ENCODE data around the gene C19orf47.
A peak's percentile ranks its signal among the peaks of the same experiment; 100 is the strongest.

C19orf47 gene

GRCh38 chr19:40278361-40279035 is 69.7 kb downstream of the C19orf47 start:
- no peaks in the 10 kb centered on the region for H3K9me3 ChIP-seq
- peaks cover 8% of the 10 kb centered on the region for H3K36me3 ChIP-seq
- no peak overlapping the region for H3K4me3 ChIP-seq (ENCODE audit: low read depth in 1 of 2, low read length in 1 of 2)
- no peaks in the 10 kb centered on the region for H3K27me3 ChIP-seq
- H3K27ac ChIP-seq: no peak overlapping the region
- TF ChIP-seq CTCF (IDR thresholded peaks at IDR 0.05): no peak
- H3K4me1 ChIP-seq (ENCODE audit: control insufficient read depth in 1 of 2, insufficient read depth in 1 of 2, low read depth in 1 of 2, low read length in 1 of 2): peaks cover 11% of the 10 kb centered on the region in 2 experiments

- H3K36me3 ChIP-seq: peaks cover 13% of the 10 kb centered on the region
- peaks cover 9 to 11% of the 10 kb centered on the region in 2 experiments for H3K4me1 ChIP-seq (ENCODE audit: control insufficient read depth in 1 of 2, insufficient read depth in 1 of 2, low read depth in 1 of 2, low read length in 1 of 2)
- no peaks in the 10 kb centered on the region for H3K9me3 ChIP-seq
- no peak for TF ChIP-seq CTCF (IDR thresholded peaks at IDR 0.05)
- no peak overlapping the region for H3K27ac ChIP-seq
- H3K27me3 ChIP-seq: no peaks in the 10 kb centered on the region
- no peak overlapping the region for H3K4me3 ChIP-seq (ENCODE audit: low read depth in 1 of 2, low read length in 1 of 2)
These were observed 70.7 kb downstream of the C19orf47 start for GRCh38 chr19:40277356-40278059.

- H3K4me1 ChIP-seq (ENCODE audit: control insufficient read depth in 1 of 2, insufficient read depth in 1 of 2, low read depth in 1 of 2, low read length in 1 of 2): peaks cover 9 to 11% of the 10 kb centered on the region in 2 experiments
- H3K9me3 ChIP-seq: no peaks in the 10 kb centered on the region
- H3K27me3 ChIP-seq: no peaks in the 10 kb centered on the region
- H3K27ac ChIP-seq: peak overlapping the region; percentile 2
- TF ChIP-seq CTCF (IDR thresholded peaks at IDR 0.05): no peak
- peaks cover 17% of the 10 kb centered on the region for H3K36me3 ChIP-seq
- H3K4me3 ChIP-seq (ENCODE audit: low read depth in 1 of 2, low read length in 1 of 2): no peak overlapping the region
These were observed 73.3 kb downstream of the C19orf47 start for GRCh38 chr19:40274585-40275544.

- Histone ChIP-seq H3K4me3 (ENCODE audit: low read depth in 1 of 2, low read length in 1 of 2) (no peak overlapping the region), H3K4me1 (ENCODE audit: control insufficient read depth in 1 of 2, insufficient read depth in 1 of 2, low read depth in 1 of 2, low read length in 1 of 2) (peaks cover 9 to 11% of the 10 kb centered on the region in 2 experiments), H3K36me3 (peaks cover 24% of the 10 kb centered on the region)
These were observed 74.5 kb downstream of the C19orf47 start for GRCh38 chr19:40273469-40274360.

More at GRCh38 chr19:40273469-40274360, 74.5 kb downstream of the C19orf47 start:
- TF ChIP-seq CTCF (IDR thresholded peaks at IDR 0.05): no peak
- peak overlapping the region; percentile 2 for H3K27ac ChIP-seq
- H3K27me3 ChIP-seq: no peaks in the 10 kb centered on the region
- H3K9me3 ChIP-seq: no peaks in the 10 kb centered on the region

Measured in neutrophil (primary cell).